Measurements from ENCODE around the gene MSH3.
"Not testable (repeated sequence)": the region's sequence is repeated elsewhere in the genome, so short reads cannot be mapped to it uniquely, and the experiment has no call there.

The MSH3 gene

DNA sequence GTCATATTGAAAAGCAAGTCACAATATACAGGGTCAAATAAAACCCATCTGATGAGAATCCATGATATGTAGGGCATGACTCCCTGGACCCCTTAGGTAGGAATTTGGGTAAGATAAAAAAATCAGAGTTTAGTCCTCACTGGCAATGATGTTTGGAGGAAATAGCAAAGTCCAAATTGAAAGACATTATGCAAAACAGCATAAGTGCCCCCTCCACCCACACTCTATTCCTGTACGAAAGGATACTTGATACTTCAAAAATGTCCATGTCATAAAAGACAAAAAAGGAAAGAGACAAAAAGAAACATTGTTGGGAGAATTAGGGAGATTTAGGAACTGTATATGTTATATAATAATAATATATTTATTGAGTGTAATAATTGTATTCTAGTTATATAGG is 209.7 kb downstream of the MSH3 start:
- FAIRE-seq: peak; percentile 3

DNA sequence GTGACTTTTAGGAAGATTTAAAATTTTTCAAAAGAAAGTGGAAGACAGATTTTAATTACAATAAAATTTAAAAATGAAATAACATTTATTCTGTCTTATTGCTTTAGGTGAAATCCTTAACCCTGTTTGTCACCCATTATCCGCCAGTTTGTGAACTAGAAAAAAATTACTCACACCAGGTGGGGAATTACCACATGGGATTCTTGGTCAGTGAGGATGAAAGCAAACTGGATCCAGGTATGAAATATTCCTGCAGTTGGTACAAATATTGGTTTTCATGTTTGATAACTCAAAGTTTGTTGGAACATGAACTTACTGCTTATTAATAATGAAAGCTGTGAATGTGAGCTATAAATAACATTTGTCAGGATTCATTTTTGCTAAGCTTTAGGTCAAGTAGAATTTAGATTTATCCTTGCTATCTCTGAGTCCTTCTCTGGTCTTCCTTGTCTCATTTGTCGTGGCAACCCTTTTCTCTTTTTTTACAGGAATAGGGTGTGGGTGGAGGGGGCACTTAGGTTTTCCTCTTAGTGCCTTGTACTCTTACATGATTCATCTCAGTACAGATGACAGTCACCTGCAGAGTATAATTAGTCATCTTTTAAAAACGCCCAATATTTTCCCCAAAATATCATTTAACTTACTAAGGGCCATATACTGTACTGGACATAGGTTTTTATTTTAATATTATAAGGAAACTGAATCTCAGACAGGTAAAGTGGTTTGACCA is 210.4 kb downstream of the MSH3 start:
- FAIRE-seq: no peak

DNA sequence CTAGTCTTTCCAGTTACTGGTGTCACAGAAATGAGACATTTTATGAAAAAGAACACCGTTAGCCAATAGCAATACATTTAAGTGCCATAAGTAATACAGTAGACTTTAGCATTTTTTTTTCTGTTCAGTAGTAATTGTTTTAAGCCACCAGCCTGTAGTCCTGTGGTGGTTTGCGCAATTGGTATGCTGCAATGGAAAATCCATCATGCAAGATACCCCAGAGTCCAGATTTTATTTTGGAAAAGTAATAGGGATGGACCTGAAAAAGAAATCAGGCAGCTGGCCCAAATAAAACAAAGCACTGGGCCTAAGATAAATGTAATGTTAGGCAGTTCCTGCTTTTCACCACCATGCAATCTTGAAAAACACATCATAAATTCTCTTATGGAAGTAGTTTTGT is 211.1 kb downstream of the MSH3 start:
- FAIRE-seq: no peak

DNA sequence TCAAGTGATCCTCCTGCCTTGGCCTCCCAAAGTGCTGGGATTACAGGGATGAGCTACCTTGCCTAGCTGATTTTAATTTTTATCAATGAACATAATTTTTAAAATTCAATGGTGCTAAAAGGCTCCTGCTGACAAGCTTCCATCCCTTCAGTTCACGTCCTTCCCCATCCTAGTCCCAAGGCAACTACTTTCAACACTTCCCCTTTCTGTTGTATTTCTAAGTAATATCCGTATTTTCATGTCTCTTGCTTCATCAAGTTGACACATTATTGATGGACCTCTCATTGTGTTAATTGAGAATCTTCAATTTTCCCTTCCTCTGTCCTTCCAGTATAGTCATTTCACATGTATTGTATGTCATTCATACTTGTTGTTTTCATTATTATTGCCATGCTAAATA is 211.9 kb downstream of the MSH3 start:
- FAIRE-seq: no peak

DNA sequence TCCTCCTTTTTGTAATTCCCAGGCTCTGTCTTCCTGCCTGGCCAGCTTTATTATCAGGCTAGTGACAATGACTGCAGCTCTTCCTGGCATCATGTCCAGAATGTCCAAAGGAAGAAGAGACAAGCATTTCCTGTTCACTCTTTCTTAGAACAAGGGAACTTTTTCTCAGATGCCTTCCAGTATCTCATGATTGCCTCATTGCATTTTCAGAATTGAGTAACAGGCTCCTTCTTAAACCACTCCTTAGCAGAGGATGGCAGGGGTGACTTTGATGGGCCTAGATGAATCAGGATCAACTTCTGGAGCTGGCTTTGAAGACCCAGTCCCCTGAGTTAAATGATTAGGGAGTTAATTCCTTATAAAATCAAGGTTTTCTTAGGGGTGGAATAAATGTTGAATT is 212.8 kb downstream of the MSH3 start:
- FAIRE-seq: no peak

DNA sequence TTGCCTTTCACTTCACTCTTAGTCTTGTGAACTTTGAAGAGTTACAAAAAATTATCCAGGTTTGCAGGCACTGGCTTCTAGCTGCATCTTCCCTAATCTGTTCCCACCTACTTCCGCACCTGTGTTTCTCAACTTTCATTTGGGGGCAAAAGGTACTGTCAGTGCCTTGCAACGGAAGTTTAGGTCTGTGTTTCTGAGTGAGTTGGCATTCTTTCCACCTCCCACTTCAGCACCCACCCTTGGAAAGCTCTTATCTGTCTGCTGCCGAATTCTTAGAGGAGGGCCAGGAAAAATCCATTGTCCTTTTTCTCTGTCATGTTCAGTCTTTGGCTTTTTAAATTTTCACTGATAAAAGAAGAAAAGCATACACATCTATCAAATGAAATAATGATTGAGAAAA is 216.0 kb downstream of the MSH3 start:
- no peak for FAIRE-seq

DNA sequence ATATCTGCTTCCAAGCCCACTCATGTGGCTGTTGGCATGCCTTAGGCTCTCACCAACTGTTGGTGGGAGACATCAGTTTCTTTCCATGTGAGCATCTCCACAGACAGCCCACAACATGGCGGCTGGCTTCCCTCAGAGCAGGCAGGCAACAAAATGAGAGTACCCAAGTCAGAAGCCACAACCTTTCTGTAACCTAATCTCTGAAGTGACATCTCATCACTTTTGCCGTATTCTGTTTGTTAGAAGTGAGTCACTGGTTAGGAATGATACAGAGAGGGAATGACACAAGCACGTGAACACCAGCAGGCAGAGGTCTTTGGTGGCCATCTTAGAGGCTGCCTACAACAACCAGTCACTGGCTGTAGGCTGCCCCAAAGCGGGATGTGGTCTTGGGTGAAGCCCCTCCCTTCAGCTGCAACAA is 217.1 kb downstream of the MSH3 start:
- FAIRE-seq: no peak

DNA sequence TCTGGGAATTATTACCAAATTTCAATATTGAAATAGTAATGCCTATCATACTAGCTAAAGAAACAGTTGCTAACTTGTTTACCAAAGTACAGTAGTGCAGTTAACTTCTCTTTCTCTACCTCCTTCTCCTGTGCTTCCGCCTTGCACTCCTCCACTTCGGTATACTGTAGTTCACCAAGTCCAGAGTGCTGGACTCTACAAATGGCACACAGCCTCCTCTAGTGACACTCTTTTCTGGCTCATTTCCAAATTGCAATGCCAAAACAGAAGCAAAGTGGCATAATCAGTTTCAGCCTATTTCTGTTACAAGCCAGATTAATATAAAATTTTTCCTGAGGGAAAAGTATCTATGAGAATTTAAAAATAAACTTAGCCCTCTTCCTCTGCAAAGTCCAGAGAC is 219.7 kb downstream of the MSH3 start:
- FAIRE-seq: no peak

DNA sequence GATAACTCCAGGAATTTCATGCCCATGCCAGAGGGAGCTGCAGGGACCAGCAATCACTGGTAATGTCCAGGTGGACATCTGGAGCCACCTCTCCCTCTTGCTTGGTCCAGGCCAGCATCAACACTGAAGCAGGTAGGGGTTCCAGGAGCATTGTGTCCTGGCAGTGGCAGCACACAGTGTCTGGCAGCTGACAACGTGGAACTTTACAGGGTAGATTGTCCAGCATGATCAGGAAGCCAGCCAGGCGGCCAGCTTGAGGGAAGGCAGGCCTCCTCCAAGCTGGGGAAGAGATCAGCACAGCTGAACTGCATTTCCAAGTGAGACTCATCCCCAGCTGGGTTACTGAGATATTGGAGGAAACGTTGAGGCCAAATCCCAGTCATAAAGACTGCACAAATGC is 223.1 kb downstream of the MSH3 start:
- no peak for FAIRE-seq

DNA sequence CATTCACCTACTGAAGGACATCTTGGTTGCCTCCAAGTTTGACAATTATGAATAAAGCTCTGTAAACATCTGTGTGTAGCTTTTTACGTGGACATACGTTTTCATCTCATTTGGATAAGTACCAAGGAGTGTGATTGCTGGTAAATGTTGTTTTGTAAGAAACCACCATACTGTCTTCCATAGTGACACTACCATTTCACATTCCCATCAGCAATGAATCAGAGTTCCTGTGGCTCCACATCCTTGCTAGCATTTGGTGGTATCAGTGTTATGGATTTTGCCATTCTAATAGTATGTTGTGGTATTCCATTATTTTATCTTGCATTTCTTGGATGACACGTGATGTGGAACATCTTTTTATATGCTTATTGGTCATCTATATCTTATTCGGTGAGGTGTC is 227.3 kb downstream of the MSH3 start:
- FAIRE-seq: no peak

DNA sequence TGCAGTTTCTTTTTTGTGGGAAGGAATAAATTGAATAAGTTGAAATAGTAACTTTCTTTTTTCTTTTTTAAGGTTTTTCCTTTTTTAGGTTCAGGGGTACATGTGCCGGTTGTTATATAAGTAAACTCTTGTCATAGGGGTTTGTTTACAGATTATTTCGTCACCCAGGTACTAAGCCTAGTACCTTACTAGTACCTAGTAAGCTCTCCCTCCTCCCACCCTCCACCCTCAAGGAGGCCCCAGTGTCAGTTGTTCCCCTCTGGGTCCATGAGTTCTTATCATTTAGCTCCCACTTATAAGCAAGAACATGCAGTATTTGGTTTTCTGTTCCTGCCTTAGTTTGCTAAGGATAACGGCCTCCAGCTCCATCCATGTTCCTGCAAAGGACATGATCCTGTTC is 228.9 kb downstream of the MSH3 start:
- not testable (repeated sequence) for FAIRE-seq

DNA sequence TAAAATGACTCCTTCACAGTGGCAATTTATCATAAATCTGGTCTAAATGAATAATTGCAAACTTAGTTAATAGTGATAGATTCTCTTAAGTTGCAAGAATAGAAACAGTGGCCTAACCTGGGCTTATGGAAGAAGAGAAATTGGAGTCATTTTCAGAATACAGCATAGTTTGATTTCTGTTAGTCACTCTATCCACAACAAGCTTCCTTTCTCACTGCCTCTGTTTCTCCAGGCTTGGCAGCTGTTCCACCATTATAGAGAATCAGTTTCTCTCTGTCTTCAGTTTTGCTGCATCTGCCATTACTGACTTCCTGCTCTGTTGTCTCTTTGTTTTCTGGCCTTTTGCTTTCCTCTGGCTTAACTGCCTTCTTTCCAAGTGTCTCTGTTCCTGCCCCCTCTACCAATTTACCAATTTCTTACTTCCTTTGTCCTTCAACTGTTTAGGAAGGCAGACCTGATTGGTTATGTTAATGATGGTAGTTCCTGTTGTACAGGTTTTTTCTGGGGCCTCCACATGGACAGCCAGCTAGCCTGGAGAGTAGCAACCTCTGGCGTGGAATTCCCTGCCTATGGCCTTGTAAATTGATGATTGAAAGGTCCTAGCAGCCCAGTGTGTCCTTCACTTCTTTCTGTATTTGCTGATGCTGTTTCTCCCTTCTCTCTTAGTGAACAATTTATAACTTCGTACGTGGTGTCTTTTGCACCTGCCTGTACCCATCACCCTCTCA is 229.8 kb downstream of the MSH3 start:
- no peak for FAIRE-seq

DNA sequence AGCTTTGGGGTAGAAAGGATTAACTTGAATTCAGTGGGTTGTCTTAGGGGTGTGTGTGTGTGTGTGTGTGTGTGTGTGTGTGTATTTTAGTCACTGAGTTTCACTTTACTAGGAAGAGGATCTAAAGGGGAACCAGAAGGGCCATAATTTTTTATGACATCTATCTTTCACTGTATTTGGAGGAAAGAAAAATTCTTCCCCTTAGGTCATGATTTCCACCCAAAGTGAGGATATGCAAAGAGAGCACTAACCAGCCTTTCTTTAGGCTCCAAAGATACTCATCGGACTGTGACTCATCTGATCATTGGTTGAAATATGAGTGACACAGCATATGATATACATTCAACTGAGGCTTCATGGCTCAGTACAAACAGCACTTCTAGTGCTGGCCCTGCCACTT is 230.5 kb downstream of the MSH3 start:
- no peak for FAIRE-seq

DNA sequence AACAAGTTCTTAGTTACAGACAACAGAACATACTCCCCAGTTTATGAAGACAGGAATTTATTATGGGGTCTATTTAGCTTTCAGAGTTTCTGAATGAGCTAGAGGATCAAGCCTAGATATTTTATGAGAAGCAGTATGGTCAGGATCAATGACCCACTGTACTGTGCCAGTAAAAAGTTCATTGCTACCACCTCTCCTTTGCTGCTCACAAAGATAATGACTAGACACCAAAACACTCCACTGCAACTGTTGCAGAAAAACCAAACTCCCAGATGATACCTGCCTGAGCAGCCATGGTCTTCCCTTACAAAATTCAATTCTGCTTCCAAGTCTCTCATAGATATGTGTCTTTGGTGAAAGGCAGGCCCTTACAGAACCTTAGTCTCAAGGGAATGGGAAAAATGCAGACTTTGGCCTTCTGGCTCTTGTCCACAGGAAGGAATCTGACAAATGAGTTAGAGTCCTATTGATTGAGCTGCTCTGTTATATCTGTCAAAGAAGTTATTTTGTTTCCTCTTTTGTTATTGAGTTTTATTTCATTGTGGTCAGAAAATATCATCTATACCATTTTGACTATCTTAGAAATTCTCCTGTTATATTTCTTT is 231.0 kb downstream of the MSH3 start:
- FAIRE-seq: no peak

DNA sequence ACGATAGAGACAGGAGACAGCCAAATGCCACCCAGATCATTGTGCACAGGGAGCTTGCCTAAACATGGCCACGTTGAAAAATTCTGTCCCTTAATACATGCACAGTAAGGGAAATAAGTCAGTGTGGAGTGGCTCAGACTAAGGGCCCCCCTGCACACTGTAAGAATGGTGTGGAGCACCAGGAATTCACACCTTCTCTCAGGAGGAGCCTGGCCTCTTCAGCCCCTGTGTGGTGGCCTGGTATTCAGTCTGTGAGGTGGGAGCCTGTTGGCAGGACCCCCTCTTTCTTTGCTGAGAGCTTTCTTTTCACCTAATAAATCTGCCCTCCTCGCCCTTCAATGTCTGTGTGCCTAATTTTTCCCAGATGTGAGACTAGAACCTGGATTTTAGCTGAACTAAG is 239.6 kb downstream of the MSH3 start:
- no peak for FAIRE-seq

DNA sequence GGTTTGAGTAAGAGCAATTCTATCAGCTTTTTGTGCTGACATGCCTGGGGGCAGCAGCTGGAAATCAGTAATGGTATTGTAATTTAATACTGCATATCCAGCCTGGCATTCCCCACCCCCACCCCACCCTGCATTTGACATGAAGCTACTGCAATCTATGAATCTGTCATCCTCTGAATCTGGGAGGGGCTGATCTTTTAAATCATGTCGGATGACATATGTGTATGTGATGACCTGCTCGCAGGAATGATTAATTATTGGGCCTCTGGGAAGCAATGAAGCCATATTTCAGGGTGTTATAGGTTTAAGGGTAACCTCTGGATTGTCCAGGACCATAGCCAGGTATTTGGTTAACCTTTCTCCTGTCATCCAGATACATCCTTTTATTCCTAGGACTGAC is 241.1 kb downstream of the MSH3 start:
- no peak for FAIRE-seq

DNA sequence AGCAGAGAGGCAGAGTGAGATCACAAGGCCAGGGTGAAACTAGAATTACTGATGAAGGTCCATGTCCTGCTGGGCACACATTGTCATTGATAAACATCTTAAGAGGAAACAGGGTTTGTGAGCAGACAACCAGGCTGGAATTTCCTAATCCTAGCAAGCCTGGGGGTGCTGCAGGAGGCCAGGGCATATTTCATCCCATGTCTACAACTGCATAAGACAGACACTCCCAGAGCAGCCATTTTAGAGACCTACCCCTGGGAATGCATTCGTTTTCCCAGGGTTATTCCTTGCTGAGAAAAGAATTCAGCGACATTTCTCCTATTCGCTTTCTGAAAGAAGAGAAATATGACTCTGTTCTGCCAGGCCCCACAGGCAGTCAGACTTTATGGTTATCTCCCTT is 248.2 kb downstream of the MSH3 start:
- not testable (repeated sequence) for FAIRE-seq

DNA sequence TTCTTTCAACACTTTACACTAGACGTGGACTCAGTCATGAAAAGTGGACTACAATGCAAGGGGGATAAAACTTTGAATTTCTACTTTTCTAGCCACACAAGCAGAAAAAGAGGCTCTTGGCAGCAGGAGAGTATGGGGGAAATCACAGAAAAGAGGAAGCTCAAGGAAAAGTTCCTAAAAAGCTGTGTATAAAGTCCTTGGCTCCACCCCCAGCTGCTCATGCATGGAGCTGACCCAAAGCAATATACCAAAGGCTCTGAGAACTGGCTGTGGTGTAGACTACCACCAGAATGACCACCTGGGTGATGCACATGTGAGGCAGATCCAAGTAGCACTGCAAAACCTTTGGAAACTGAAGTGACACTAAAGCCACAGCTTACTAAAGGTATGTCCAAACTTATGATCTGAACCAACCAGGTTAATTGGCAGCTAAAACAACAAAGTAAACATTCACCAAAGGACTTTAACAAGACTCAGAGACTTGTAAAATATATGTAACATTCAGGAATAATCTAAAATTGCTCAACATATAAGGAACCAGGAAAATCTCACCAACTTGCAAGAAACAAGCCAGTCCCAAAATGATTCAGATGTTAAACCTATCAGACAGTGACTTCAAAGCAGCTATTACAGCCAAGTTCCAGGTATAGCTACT is 250.2 kb downstream of the MSH3 start:
- no peak for FAIRE-seq

DNA sequence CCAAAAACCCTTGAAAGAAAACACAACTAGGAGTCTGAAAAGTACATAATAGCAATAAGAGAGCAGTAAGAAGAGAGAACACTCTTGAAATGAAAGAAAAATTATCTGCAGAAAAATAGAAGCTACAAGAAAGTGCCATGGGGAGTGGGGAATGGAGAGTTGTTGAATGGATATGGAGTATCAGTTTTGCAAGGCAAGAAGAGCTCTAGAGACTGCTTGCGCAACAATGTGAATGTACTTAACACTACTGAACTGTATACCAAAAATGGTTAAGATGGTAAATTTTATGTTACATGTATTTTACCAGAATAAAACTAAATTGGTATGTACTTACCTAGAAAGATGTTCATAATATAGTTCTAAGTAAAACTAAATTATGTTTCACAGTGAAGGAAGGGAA is 251.0 kb downstream of the MSH3 start:
- FAIRE-seq: no peak

DNA sequence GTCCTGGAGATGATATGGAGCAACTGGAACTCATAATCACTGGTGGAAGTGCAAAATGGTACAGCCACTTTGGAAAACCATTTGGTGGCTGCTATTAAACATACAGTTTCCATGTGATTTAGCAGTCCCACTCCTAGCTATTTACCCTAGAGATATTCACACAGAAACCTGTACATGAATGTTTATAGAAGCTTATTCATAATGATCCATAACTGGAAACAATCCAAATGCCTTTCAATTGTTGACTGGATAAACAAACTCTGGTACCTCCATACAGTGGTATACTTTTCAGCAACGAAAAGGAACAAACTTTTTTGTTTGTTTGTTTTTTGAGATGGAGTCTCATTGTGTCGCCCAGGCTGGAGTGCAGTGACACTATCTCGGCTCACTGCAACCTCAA is 258.0 kb downstream of the MSH3 start:
- no peak for FAIRE-seq

DNA sequence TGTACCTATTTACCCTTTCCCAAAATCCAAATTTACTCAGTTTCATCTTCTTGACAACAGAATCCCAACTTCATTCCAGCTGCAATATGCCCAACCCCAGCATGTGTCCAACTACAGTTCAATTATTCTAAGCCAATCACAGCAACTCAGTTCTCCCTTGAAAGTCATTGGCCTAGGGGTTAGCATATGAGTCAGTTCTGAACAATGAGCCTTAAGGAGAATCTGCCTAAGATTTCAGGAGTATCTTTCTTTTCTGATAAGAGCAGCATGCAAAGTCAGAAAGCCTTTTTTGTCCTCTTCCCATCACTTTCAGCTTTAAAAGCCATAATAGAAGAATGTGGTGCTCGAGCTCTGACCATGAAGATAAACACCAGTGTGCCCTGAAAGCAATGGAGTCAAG is 261.3 kb downstream of the MSH3 start:
- no peak for FAIRE-seq

DNA sequence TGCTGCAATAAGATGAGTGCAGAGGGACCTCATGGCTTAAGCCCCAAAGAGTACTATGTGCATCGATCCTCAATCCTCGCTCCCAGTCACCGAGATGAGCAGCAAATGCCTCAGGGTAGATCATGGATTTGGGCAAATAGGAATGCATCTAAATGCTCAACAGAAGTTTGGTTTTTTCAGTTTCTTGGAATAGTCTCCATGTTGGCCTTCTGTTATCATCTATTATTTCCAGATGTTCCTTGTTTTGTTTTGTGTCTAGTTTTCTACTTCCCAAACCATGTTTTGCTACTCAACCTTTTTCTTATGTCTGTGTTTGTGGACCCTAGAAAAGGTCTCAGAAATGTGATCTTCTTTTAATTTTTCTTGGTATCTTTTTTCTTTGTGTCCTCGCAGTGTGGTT is 262.2 kb downstream of the MSH3 start:
- FAIRE-seq: no peak

DNA sequence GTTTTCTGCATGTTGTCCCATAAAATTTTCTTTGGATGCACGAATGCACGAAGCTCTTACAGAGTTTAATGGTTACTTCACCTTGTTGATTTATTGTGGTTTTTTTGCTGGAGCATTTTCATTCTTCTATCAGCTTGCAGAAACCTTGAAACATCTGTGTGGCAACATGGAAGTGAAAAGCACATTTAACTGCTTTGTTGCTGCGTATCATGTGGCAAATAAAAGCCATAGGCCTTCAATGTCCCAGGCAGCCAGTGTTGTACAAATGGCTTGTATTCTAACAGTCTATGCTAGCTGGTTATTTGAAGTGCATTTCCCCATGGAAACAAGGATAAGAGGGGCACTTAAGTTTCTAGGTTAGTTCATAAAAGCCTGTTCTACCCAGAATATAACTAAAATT is 263.2 kb downstream of the MSH3 start:
- FAIRE-seq: no peak

DNA sequence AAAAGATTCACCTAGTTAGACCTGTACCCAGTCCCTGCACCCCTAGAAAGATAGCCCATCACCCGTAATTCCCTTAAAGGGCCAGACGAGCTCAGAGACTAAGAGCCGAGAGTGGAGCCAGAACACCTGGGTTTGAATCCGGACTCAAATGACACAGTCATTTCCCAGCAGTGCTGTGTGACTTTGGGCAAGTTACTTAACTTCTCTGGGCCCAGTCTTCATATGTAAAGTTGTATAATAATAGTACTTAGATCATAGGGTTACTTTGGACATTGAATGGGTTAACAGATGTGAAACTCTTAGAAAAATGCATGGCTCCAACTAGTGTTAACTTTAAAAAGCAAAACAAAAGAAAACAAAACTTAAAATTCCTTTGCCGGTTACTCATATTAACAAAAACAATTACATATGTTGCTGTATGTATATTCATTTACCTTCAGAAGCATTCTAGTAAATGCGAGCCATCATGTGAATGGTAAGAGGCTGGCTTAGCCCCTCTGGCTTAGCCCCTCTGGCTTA is 265.3 kb downstream of the MSH3 start:
- FAIRE-seq: no peak
